Measurements from ENCODE around the gene PRKAR1B.

Gene PRKAR1B

GRCh38 chr7:510782-511281, 216.2 kb downstream of the PRKAR1B start:
- no peak for DNase-seq (ENCODE audit: low read depth, low spot score)

DNA sequence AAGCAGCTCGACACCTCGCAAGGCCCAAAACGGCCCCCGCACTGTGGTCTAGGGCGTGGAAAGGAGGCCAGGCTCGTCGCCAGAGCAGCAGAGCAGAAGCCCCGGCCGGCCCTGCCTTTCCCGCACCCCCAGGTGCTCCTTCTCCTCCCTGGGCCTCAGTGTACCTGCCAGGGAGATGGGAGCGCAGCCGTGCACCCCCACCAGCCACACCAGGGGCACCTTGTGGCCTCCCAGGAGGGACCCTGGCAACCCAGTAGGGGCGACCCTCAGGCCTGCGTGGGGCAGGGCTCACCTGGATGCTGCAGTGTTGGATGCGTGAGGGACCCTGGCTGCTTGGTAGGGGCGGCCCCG, 217.0 kb downstream of the PRKAR1B start:
- no peak for DNase-seq (ENCODE audit: low read depth, low spot score)

DNA sequence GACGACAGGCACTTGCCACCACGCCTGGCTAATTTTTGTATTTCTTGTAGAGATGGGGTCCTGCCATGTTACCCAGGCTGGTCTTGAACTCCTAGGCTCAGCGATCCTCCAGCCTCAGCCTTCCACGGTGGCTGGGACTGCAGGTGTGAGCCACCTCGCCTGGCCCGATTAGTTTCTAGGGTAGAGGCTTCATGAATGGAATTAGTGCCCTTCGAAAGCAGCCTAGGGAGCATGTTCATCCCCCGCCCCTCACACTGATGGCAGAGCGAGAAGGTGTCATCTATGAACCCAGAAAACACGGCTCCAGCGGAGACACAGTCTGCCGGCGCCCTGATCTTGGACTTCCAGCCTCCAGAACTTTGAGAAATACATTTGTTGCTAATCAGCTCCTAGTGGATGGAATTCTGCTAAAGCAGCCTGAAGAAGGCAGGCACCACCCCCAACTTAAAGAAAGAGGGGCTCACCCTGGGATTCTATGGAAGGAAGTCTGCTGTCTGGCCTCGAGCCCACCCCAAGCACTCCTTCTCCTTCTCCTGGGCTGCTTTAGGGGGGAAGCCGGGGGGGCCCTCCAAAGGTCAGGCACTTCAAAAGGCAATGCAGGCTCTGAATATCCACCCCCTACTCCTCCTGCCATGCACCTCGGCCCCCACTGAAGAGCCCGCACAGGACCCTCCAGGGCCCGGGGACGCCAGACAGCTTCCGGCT, 217.5 kb downstream of the PRKAR1B start:
- DNase-seq (ENCODE audit: low read depth, low spot score): no peak

- DNase-seq (ENCODE audit: low read depth, low spot score): no peak
These were observed 218.5 kb downstream of the PRKAR1B start for GRCh38 chr7:508461-509170.

GRCh38 chr7:507623-508300, 219.3 kb downstream of the PRKAR1B start:
- no peak for DNase-seq (ENCODE audit: low read depth, low spot score)

DNA sequence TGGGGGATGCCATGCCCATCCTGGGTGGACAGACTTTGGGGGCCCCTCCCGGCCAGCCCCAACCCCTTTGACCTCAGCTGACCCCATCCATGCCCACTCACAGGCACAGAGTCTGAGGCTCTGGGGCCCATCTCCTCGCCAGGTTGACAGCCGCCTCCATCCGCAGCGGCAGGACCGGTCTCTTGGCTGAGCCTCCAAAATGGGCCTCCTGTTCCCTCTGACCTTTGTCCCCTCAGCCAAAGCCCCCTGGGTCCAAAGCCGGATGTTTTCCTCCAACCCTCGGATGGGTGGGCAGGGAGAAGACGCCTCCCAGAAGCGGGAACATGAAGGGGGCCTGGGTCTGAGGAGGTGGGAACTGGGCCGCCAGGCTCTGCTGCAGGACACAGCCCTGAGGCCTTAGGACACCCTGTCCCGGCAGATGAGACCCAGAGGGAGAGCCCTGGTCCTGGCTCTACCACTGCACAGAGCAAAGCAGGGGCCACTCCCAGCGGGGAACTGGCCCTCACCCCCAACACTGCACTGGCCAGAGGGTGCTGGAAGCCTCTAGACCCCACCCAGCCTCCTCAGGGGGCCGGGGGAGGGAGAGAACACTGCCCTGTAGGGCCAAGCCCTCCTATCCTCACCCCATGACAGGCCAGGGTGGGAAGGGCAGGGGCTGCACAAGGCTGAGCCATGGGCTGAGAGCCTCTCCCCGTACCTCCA, 220.0 kb downstream of the PRKAR1B start:
- DNase-seq (ENCODE audit: low read depth, low spot score): no peak

GRCh38 chr7:506391-506831, 220.7 kb downstream of the PRKAR1B start:
- DNase-seq (ENCODE audit: low read depth, low spot score): no peak

- DNase-seq (ENCODE audit: low read depth, low spot score): no peak
These were observed 221.9 kb downstream of the PRKAR1B start for GRCh38 chr7:505171-505570.

GRCh38 chr7:504221-505111, 222.6 kb downstream of the PRKAR1B start:
- no peak for DNase-seq (ENCODE audit: low read depth, low spot score)

- DNase-seq (ENCODE audit: low read depth, low spot score): no peak
These were observed 223.4 kb downstream of the PRKAR1B start for GRCh38 chr7:503575-504111.

GRCh38 chr7:502296-502695, 224.8 kb downstream of the PRKAR1B start:
- DNase-seq (ENCODE audit: low read depth, low spot score): no peak

DNA sequence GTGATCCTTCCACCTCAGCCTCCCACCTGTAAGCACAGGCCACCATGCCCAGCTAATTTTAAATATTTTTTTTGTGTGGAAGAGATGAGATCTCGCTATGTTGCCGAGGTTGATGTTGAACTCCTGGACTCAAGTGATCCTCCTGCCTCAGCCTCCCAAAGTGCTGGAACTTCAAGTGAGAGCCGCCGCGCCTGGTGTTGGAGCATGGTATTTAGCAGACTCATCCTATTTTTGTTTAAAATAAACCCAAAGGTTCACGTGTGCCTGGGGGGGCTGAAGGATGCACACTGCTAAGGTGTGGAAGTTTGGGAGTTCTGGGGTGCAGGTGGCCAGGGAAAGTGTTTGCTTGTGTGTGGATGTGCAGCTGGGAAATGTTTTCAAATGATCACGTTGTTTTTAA, 225.6 kb downstream of the PRKAR1B start:
- no peak for DNase-seq (ENCODE audit: low read depth, low spot score)

DNA sequence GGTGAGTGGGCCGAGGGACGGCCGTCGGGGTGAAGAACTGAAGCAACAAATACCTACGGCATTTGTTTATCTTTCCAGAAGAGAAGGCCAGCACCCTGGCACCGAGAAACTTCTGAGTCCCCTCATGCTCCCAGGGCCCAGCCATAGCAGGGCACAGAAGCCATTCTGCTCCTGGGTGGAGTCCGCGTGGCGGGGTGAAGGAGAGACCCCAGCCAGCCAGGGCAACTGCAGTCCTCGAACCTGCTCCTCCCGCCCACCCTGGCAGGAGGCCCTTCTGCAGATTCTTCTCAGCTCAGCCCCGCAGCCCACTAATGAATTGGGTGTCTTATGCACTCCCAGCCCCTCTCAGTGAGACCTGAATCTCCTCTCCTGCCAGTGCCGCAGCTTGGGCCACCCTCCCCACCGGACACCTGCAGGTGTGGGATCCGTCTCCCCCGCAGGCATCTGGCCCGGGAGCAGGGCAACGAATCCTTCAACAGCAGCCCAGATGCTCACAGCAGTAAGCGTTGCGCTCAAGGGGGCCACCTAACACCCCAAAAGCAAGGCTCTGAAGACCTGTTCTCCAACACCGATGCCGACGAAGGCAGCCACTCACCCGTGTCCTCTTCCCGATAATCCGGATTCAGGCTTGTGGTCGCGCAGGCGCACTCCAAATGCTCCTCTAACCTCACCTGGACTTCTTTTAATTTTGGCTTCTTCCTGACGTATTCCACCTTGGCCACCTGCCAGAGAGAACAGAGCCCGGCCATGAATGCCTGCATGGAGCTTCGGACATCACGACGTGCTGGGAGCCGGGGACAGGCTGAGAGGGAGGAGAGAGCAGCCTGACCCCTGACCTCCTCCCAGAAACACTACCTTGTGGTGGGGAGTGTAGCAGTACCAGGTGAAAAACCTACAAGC, 226.3 kb downstream of the PRKAR1B start:
- DNase-seq (ENCODE audit: low read depth, low spot score): no peak

DNA sequence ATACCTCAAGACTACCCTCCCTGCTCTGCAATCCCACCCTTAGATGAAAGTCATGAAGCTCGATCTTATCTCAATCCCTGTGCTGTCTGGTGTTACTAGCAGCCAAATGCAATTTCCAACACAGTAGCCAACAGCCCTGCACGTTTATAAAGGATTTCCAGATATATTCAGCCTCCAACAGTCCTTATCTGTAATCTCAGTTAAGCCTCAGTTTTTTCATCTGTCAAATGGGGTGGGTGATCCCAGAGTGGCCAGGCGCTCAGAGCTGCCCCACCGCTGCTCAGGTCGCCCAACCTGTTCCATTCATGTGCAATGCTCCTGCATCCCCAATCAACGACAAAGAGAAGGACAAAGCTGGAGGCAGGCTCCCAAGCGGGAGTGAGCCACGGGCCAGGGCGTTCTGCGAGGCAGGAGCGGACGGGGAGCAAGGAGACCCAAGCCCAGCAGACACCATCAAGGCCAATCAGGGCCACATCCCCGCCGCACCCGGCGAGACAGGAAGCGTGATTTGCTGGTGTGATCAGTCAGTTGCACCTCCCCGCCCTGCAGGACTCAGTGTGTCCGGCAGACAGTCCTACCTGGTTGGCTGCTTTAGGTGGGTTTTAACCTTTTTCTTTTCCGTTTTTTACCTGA, 227.1 kb downstream of the PRKAR1B start:
- no peak for DNase-seq (ENCODE audit: low read depth, low spot score)
